ENCODE measurements around the gene ATM. TPM values are rescaled to one million over a fixed set of nuclear protein-coding genes. Genes with fewer than 3 reads are reported as not detected.

The ATM gene
- total RNA-seq, 1 experiment from 2014 or later, result 72.5 TPM

GRCh38 chr11:108221371-108221770, 1.5 kb upstream of the ATM start:
- ChIA-PET CTCF (no interaction called here), POLR2A (ENCODE audit: low non-redundant PET) (no interaction called here)
- H3K9me3 ChIP-seq (ENCODE audit: low read depth, low read length, poor library complexity, severe bottlenecking), result no peaks in the 10 kb centered on the region
- TF ChIP-seq EZH2 (IDR thresholded peaks at IDR 0.05; ENCODE audit: borderline replicate concordance, low read depth, low read length, poor library complexity, severe bottlenecking) (no peak), CTCF (conservative IDR thresholded peaks at IDR 0.05; ENCODE audit: low read depth, low read length) (no peak)
- peak overlapping the region; percentile 94 for H3K27ac ChIP-seq (ENCODE audit: low read depth, low read length, poor library complexity, severe bottlenecking)
- no peak for DNase-seq (ENCODE audit: low spot score)
- peaks cover 41% of the 10 kb centered on the region for H3K4me1 ChIP-seq (ENCODE audit: insufficient read depth, low read length, poor library complexity, severe bottlenecking)
- BruUV-seq (replicated peaks), result no TSS peak
- intact Hi-C loops (cut with micrococcal nuclease; ENCODE audit: unreplicated experiment), result loop anchor here (5.0 to 10.0 kb wide), 3 partner anchors 246 to 446 kb away; partner anchors contain the start of genes C11orf65, DDX10 and POGLUT3
- H3K27me3 ChIP-seq (replicated peaks; ENCODE audit: insufficient read depth, low read depth, low read length, poor library complexity), result no peaks in the 10 kb centered on the region
- peak overlapping the region; percentile 81 for H3K4me3 ChIP-seq (ENCODE audit: low read depth, low read length, poor library complexity, severe bottlenecking)
- no peaks in the 10 kb centered on the region for H3K36me3 ChIP-seq (ENCODE audit: insufficient read depth, low read length, poor library complexity, severe bottlenecking)

- no peak for TF ChIP-seq EZH2 (IDR thresholded peaks at IDR 0.05; ENCODE audit: borderline replicate concordance, low read depth, low read length, poor library complexity, severe bottlenecking)
- TF ChIP-seq CTCF (conservative IDR thresholded peaks at IDR 0.05; ENCODE audit: low read depth, low read length), result no peak
- intact Hi-C loops (cut with micrococcal nuclease; ENCODE audit: unreplicated experiment), result loop anchor here (5.0 to 10.0 kb wide), 3 partner anchors 245 to 445 kb away; partner anchors contain the start of genes C11orf65, DDX10 and POGLUT3
- ChIA-PET CTCF (interaction anchor here (0.7 kb wide), 1 partner anchor 316 kb away, joined by 5 read pairs; no protein-coding TSS in a partner anchor), POLR2A (ENCODE audit: low non-redundant PET) (interaction anchor here (0.6 kb wide), 1 partner anchor 120 kb away, joined by 3 read pairs; no protein-coding TSS in a partner anchor)
- H3K4me3 ChIP-seq (ENCODE audit: low read depth, low read length, poor library complexity, severe bottlenecking), result peak overlapping the region; percentile 81
- no peaks in the 10 kb centered on the region for H3K27me3 ChIP-seq (replicated peaks; ENCODE audit: insufficient read depth, low read depth, low read length, poor library complexity)
- peaks cover 41% of the 10 kb centered on the region for H3K4me1 ChIP-seq (ENCODE audit: insufficient read depth, low read length, poor library complexity, severe bottlenecking)
- H3K36me3 ChIP-seq (ENCODE audit: insufficient read depth, low read length, poor library complexity, severe bottlenecking), result no peaks in the 10 kb centered on the region
- DNase-seq (ENCODE audit: low spot score), result no peak
- no peaks in the 10 kb centered on the region for H3K9me3 ChIP-seq (ENCODE audit: low read depth, low read length, poor library complexity, severe bottlenecking)
- TSS peak; percentile 68 for BruUV-seq (replicated peaks)
- H3K27ac ChIP-seq (ENCODE audit: low read depth, low read length, poor library complexity, severe bottlenecking), result peak overlapping the region; percentile 94
These were observed 825 bp upstream of the ATM start for GRCh38 chr11:108221911-108222573.

- H3K4me1 ChIP-seq (ENCODE audit: insufficient read depth, low read length, poor library complexity, severe bottlenecking), result peaks cover 50% of the 10 kb centered on the region
- ChIA-PET CTCF (interaction anchor here (0.6 to 0.8 kb wide), 2 partner anchors 423 to 474 kb away, joined by 3 read pairs; no protein-coding TSS in a partner anchor), POLR2A (ENCODE audit: low non-redundant PET) (no interaction called here)
- H3K27me3 ChIP-seq (replicated peaks; ENCODE audit: insufficient read depth, low read depth, low read length, poor library complexity), result no peaks in the 10 kb centered on the region
- peaks cover 12% of the 10 kb centered on the region for H3K36me3 ChIP-seq (ENCODE audit: insufficient read depth, low read length, poor library complexity, severe bottlenecking)
- peak overlapping the region; percentile 94 for H3K27ac ChIP-seq (ENCODE audit: low read depth, low read length, poor library complexity, severe bottlenecking)
- intact Hi-C loops (cut with micrococcal nuclease; ENCODE audit: unreplicated experiment), result loop anchor here (1.0 to 10.0 kb wide), 4 partner anchors 244 to 444 kb away; partner anchors contain the start of genes C11orf65, DDX10 and POGLUT3
- BruUV-seq (replicated peaks), result TSS peak; percentile 46
- peak overlapping the region; percentile 81 for H3K4me3 ChIP-seq (ENCODE audit: low read depth, low read length, poor library complexity, severe bottlenecking)
- TF ChIP-seq CTCF (conservative IDR thresholded peaks at IDR 0.05; ENCODE audit: low read depth, low read length) (no peak), EZH2 (IDR thresholded peaks at IDR 0.05; ENCODE audit: borderline replicate concordance, low read depth, low read length, poor library complexity, severe bottlenecking) (no peak)
- DNase-seq (ENCODE audit: low spot score), result no peak
- no peaks in the 10 kb centered on the region for H3K9me3 ChIP-seq (ENCODE audit: low read depth, low read length, poor library complexity, severe bottlenecking)
These were observed 682 bp downstream of the ATM start for GRCh38 chr11:108223348-108224149.

All from A673 (cell line).